Activated T-helper 17 cell treated with anti-CD3 and anti-CD28 coated beads, Interleukin-2, amount 50 U/mL, for 72 hours (primary cell): Measurements from ENCODE around the gene HLX. TPM values are rescaled to one million over a fixed set of nuclear protein-coding genes. Genes with fewer than 3 reads are reported as not detected.

Experiments used
- ATAC-seq: fragments of 150-1000 bp; cut with Tn5 transposase; replicated peaks from 2 replicates; pipeline ENCODE4 v1.10.0; 2021; ENCODE audit warnings: mild to moderate bottlenecking, moderate library complexity
- H3K27ac Mint-ChIP-seq: one replicate; pipeline ENCODE4 v1.8.0; 2022; ENCODE audit warnings: mixed read lengths
- H3K27me3 Mint-ChIP-seq: one replicate; pipeline ENCODE4 v1.8.0; 2022; ENCODE audit warnings: mixed read lengths
- H3K36me3 Mint-ChIP-seq: one replicate; pipeline ENCODE4 v1.8.0; 2022; ENCODE audit warnings: low read depth, mild to moderate bottlenecking, mixed read lengths
- H3K4me1 Mint-ChIP-seq: one replicate; pipeline ENCODE4 v1.8.0; 2022; ENCODE audit warnings: mixed read lengths
- H3K4me3 Mint-ChIP-seq: one replicate; pipeline ENCODE4 v1.8.0; 2022; ENCODE audit warnings: mild to moderate bottlenecking, mixed read lengths
- H3K9me3 Mint-ChIP-seq: one replicate; pipeline ENCODE4 v1.8.0; 2022; ENCODE audit warnings: mixed read lengths
- total RNA-seq, 2 donors: library from RNA; stranded (reverse); gene quantifications; one replicate each; pipeline ENCODE4 v1.2.3, GENCODE V29; 2022

HLX gene
- total RNA-seq, 2 donors from 2014 or later, result 0.11 to 4.1 TPM

DNA sequence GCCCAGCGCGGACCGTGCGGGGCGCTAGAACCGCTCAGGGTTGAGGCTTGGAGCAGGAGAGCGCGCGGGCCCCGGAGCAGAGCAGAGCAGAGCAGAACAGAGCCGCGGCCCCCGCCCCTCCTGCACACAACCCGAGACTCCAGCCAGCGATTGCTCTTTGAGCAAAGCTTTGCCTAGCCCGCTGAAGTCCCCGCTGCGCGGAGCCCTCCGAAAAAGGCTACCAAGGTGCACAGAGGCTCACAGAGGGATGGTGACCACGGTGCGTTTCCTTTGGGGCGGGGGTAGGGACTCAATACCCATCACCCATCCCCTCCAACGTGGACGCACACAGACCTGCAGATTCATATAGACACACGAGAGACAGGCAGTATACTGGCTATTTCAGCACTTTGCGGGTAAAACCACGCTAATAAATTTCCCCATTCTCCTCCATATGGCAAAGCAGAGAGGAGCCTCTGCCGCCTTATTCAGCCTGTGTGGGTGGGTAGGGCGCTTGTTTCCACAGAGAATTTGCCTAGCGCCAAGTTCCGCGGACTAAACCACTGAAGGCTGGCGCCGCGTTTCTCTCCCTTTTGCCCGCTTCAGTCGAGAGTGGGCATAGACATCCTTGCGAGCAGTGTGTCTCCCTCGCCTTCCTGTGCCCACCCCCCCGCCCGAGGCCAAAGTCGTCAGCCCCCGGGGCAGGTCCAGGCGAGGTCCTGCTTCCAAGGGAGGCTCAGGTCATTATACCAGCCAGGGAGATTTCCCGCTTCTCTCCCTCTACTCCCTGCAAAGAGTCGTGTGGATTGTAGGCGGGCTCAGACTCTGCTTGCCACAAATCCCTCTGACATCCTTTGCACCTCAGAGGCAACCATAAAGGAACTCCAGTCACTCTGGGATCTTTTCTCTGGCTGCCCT is 8.5 kb downstream of the HLX start:
- Mint-ChIP-seq H3K4me3 (no peak overlapping the region), H3K9me3 (no peaks in the 10 kb centered on the region), H3K27ac (no peak overlapping the region), H3K4me1 (no peaks in the 10 kb centered on the region), H3K27me3 (peaks cover 74% of the 10 kb centered on the region), H3K36me3 (no peaks in the 10 kb centered on the region)
- no peak for ATAC-seq

DNA sequence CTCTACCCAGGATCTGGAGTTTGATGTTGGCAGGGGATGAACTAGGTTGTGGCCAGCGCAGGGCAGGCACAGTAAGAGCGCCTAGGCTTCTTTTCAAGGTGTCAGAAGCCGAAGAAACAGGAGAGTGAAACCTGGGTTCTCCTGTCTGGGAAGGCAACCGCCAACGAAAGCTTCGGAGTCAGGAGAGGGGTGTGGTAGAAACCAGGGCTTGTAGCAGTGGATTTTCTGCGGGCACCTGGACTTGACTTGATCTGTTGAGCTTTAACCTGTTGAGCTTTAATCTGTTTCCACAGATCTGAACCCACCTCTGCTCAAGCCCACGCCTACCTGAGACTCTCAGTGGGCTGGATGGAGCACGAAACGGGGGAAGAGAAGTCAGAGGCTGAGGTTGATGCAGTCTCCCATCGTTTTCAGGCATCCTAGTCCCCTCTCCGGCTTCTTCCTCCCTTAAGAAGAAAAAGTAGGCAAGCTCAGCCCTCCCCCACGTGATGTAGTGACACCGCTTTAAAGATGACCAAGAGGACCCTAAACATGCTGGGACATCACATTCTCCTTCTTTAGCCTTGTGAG is 9.3 kb downstream of the HLX start:
- no peaks in the 10 kb centered on the region for H3K4me1 Mint-ChIP-seq
- no peak for ATAC-seq
- H3K27ac Mint-ChIP-seq, result no peak overlapping the region
- no peaks in the 10 kb centered on the region for H3K36me3 Mint-ChIP-seq
- no peak overlapping the region for H3K4me3 Mint-ChIP-seq
- H3K9me3 Mint-ChIP-seq, result no peaks in the 10 kb centered on the region
- peaks cover 76% of the 10 kb centered on the region for H3K27me3 Mint-ChIP-seq

DNA sequence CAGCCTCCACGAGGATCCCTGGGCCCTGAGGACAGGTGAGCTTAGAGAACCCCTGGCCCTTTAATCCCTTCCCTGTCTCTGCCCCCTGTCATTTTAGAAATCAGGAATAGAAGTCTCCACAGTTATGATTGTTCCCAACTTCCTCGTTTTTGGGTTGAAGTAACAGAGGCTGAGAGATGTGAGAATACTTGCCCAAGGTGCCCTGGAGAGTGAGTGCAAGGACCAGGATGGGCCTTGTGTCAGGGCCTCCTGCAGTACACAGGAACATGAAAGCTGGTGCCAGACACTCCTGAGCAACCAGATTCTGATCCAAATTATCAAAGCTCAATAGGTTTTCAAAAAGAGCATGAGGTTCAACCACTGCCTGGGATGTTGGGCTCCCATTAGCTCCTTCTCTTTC is 10.1 kb downstream of the HLX start:
- no peak for ATAC-seq
- H3K27ac Mint-ChIP-seq, result no peak overlapping the region
- H3K4me1 Mint-ChIP-seq, result no peaks in the 10 kb centered on the region
- H3K9me3 Mint-ChIP-seq, result no peaks in the 10 kb centered on the region
- H3K27me3 Mint-ChIP-seq, result peaks cover 79% of the 10 kb centered on the region
- no peaks in the 10 kb centered on the region for H3K36me3 Mint-ChIP-seq
- no peak overlapping the region for H3K4me3 Mint-ChIP-seq

DNA sequence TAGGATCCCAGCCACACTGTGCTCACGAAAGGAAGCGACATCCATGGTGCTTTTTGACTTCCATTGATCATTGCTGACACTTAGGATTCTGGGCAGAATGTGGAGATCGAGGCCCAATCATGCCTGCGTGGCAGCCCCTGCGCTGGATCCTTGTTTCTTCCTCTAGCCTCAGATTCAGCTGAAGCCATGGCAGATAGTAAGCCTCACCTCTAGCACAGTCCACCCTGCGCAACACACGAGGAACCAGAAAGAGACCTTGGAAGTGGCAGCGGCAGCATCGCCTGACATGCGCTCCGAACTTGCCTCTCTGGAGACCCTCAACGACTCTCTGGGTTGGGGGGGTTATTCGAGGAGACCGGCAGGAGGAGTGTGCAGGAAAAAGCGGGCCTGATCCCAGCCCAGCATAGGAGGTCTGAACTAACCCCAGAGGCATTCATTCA is 10.6 kb downstream of the HLX start:
- H3K4me3 Mint-ChIP-seq, result no peak overlapping the region
- H3K27me3 Mint-ChIP-seq, result peaks cover 79% of the 10 kb centered on the region
- H3K4me1 Mint-ChIP-seq, result no peaks in the 10 kb centered on the region
- no peaks in the 10 kb centered on the region for H3K36me3 Mint-ChIP-seq
- ATAC-seq, result no peak
- no peak overlapping the region for H3K27ac Mint-ChIP-seq
- H3K9me3 Mint-ChIP-seq, result no peaks in the 10 kb centered on the region

DNA sequence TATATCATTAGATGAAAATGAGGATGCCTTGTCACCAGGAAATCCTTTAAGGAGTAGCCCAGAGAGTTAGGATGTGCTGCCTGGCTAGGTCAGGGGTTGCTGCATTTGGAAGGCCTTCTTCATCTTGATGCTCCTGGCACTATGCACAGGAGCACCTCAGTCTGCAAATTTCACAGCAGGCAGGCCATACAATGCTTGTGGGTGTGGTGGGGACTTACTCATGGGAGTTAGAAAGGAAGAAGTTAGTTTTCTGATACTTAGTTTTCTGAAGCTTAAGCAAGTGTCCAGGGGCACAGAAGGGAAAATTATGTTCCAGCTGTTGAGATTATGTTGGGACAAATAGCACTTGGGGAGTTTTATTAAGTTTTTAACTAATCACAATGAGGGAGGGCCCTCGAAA is 11.4 kb downstream of the HLX start:
- H3K9me3 Mint-ChIP-seq, result no peaks in the 10 kb centered on the region
- no peaks in the 10 kb centered on the region for H3K4me1 Mint-ChIP-seq
- ATAC-seq, result no peak
- H3K36me3 Mint-ChIP-seq, result no peaks in the 10 kb centered on the region
- H3K27me3 Mint-ChIP-seq, result peaks cover 77% of the 10 kb centered on the region
- no peak overlapping the region for H3K4me3 Mint-ChIP-seq
- H3K27ac Mint-ChIP-seq, result no peak overlapping the region

DNA sequence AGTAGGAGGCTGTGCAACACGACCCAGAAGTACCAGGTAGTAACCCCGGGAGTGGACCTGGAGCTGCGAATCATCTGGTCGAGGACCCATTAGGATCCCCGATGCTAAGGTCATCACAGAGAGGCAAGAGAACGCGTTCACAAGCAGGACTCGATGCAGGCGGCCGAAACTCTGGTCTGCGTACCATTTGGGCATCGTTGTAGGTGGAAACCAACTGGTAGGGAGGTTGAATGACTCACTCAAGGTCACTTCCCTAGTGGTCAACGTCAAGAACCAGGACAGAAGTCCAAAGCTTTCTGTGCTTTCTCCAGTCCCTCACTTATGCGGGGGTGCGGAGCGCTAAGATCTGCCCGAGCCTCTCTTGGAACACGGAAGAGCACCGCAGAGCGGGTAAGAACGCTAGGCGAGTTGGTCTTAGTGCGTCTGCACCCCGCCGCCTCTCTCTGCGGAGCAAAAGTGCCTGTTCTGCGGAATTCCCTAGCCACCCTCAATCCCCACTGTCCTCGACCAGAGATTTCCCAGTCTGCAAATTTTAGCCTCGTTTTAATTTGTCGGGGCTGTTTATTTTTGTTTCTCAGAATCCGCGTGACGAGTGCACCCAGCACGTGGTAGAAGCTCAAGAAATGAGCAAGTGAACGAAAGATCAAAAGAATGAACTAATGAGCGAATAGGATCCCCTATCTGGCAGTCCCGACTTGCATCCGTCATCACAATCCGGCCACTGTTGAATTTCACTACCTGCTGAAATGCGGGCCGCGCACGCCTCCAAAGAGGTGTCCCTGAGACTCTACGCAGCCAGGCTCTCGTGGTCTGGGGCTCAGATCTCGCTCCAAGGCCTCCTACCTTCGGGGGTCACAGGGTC is 12.2 kb downstream of the HLX start:
- Mint-ChIP-seq H3K27ac (no peak overlapping the region), H3K36me3 (no peaks in the 10 kb centered on the region)

DNA sequence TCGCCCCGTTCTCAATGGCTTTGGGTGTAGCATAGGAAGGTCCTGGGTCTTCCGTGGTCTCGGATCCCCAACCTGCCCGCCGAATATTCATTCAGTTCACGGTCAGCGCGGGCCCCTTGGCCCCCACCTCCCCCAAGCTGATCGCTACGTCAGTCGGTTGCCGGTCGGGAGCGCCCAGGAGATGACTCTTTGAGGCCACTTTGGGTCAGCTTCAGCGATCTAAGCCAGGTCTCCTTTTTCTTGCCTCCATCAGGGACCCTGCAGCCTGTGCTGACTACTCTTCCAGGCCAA is 12.8 kb downstream of the HLX start:
- H3K27ac Mint-ChIP-seq, result no peak overlapping the region
- no peak overlapping the region for H3K4me3 Mint-ChIP-seq
- no peak for ATAC-seq
- H3K27me3 Mint-ChIP-seq, result peaks cover 72% of the 10 kb centered on the region
- no peaks in the 10 kb centered on the region for H3K36me3 Mint-ChIP-seq
- no peaks in the 10 kb centered on the region for H3K4me1 Mint-ChIP-seq
- no peaks in the 10 kb centered on the region for H3K9me3 Mint-ChIP-seq

More for the DNA sequence above, 12.2 kb downstream of the HLX start:
- Mint-ChIP-seq H3K4me3 (no peak overlapping the region), H3K27me3 (peaks cover 72% of the 10 kb centered on the region), H3K9me3 (no peaks in the 10 kb centered on the region), H3K4me1 (no peaks in the 10 kb centered on the region)
- no peak for ATAC-seq

DNA sequence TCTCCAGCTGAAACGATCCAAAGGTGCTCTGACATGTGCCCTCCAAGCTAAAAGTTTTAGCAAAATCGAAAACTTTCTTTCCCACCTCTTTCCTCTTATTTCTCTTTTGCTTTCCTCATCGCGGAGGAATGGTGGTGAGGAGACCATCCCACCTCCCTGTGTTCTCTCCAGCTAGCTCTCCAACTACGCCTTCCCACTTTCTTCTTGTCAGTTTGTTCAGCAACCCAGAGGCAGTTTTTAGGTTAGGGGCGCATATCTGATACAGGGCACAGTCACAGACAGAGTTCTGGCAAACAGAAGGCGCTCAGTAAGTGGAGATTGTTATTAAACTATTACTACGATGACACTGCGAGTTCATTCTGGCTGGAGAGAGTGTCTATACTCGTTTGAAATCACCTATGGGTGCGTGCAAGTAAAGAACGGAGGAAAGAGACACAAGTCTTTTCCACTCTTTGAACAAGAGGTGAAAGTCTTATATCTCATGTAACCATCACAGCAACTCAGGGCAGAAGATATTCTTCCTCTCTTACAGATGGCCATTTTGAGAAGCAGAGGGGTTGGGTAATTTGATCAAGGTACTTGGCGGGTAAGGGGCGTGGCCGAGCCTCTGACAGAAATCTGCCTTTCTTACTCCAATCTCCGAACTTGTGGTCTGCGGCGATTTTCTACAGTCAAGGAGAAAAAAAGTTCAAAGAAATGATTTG is 13.9 kb downstream of the HLX start:
- H3K4me3 Mint-ChIP-seq, result no peak overlapping the region
- no peak overlapping the region for H3K27ac Mint-ChIP-seq
- no peaks in the 10 kb centered on the region for H3K4me1 Mint-ChIP-seq
- no peaks in the 10 kb centered on the region for H3K9me3 Mint-ChIP-seq
- H3K27me3 Mint-ChIP-seq, result peaks cover 63% of the 10 kb centered on the region
- no peaks in the 10 kb centered on the region for H3K36me3 Mint-ChIP-seq
- no peak for ATAC-seq

DNA sequence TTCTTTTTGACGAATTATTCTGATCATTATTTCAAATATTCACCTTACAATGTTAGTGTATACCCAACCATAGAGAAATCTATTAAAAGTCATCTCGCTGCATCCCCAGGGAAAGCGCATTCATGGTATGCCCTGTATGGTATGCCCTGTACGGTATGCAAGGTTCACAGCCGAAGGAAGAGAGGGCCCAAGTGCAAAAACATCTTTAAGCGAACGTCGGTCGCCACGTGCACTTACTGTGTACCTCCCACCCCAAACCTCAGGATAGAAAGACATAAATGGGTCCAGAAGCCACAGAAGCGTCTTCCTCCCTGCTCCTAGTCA is 14.4 kb downstream of the HLX start:
- no peak for ATAC-seq
- Mint-ChIP-seq H3K36me3 (no peaks in the 10 kb centered on the region), H3K27me3 (peaks cover 57% of the 10 kb centered on the region)

DNA sequence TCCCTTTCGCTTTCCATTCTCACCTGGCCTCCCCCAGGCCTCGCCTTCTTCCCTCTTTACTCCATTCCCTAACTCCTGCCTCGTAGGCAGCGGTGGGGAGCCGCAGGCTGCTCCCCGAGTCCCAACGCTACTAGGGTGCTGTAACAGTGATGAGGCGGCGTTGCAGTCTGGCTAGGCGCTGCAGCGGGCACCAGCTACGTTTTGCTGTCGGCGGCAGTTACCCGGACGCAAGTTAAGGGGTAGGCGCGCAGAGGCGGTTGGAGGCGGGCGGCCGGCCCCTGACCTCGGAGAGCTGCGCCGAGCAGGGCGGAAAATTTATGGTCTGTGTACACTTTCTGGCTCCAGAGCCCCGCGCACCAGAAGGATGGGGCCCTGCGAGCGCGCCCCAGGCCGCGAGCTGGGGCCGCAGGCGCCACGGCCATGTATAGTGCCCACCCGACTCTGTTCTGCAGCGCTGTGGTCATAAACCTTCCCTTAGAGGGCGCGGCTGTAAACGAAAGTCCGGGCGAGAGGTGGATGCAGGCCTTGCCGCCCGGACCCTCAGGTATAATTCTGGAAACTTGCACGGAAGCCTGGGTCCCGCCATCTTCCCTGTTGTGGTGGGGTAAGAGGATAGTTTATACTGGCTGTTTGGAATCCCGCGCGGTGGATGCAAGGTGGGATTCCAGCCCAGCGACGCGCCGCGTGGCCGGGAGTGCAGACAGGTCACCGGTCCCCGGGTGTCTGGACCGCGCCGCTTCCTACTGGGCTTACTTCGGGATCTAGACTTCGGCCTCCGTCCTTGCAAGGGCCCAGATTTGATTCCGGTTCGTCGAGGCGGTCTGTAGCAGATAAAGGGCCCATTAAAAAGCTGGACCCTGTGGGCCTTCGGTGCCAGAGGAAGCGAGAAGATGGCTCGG is 15.0 kb downstream of the HLX start:
- no peak overlapping the region for H3K27ac Mint-ChIP-seq
- H3K4me3 Mint-ChIP-seq, result no peak overlapping the region
- H3K4me1 Mint-ChIP-seq, result no peaks in the 10 kb centered on the region
- H3K36me3 Mint-ChIP-seq, result no peaks in the 10 kb centered on the region
- H3K27me3 Mint-ChIP-seq, result peaks cover 51% of the 10 kb centered on the region
- ATAC-seq, result no peak
- H3K9me3 Mint-ChIP-seq, result no peaks in the 10 kb centered on the region

More for the DNA sequence above, 14.4 kb downstream of the HLX start:
- H3K4me1 Mint-ChIP-seq, result no peaks in the 10 kb centered on the region
- H3K4me3 Mint-ChIP-seq, result no peak overlapping the region
- no peaks in the 10 kb centered on the region for H3K9me3 Mint-ChIP-seq
- no peak overlapping the region for H3K27ac Mint-ChIP-seq

DNA sequence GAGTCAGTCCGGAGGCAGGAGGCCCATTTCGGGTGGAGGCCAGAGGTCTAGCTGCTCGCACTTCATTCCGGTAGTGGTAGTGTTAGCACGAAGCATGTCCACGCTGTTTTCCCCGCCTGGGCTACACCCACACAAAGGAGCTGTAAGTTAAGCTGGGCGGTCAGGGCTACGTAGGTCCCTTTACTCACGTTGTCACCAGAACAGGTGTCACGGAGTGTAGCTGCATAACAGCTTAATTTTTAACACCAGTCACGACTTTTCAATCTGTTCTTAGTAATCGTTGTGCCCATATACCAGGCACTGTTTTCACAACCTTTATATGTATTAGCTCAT is 15.6 kb downstream of the HLX start:
- Mint-ChIP-seq H3K4me3 (no peak overlapping the region), H3K27ac (no peak overlapping the region), H3K4me1 (no peaks in the 10 kb centered on the region), H3K9me3 (no peaks in the 10 kb centered on the region), H3K36me3 (no peaks in the 10 kb centered on the region), H3K27me3 (peaks cover 46% of the 10 kb centered on the region)
- no peak for ATAC-seq

DNA sequence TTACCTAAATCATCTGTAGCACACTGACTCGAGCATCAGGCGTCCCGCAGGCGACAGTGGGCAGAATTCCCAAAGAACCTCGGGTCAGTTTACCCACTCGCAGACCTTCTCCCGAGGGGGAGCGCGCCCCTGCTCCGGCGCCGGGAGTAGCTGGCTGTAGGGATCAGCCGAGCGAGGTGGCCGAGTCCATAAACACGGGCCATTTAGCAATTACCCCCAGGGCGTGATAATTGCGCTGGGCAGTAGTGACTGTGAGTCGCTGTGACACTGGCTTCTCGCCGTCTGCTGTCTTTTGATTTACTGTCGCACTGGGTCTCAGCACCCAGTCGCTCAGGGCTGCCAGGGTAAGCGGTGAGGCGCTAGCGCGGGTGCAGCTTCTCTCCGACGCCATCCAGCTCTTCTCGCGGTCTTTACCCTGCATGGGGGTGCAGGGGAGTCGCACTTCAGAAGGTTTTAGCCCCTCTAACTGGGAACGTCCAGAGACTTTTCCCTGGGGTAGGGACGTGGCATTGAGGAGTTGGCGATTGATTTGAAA is 16.2 kb downstream of the HLX start:
- Mint-ChIP-seq H3K9me3 (no peaks in the 10 kb centered on the region), H3K36me3 (no peaks in the 10 kb centered on the region), H3K27me3 (peaks cover 44% of the 10 kb centered on the region), H3K27ac (no peak overlapping the region), H3K4me3 (no peak overlapping the region), H3K4me1 (no peaks in the 10 kb centered on the region)
- ATAC-seq, result no peak

DNA sequence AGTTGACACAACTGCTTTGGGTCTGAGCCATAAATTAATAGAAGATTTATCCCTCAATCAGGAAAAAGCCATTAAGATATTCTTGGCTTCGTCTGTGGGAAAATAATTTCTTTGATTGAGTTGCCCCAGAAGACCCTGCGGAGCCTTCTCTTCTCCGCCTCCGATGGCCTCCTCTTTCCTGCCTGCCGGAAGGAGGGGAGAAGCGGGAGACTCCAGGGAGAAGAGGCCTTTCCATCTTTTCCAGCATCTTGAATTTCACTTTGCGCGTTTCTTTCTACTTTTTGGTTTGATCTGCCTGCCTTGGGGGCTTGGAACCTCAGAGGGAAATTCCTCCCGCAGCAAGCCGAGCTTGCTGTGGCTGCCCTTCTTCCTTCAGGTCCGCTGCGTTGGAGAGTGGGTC is 16.8 kb downstream of the HLX start:
- ATAC-seq, result no peak
- Mint-ChIP-seq H3K27me3 (peaks cover 40% of the 10 kb centered on the region), H3K9me3 (no peaks in the 10 kb centered on the region), H3K27ac (no peak overlapping the region), H3K4me3 (no peak overlapping the region), H3K36me3 (no peaks in the 10 kb centered on the region), H3K4me1 (no peaks in the 10 kb centered on the region)
